Heart left ventricle (tissue), 16 donors: ENCODE results near the gene TMEM184C. TPM values are rescaled to one million over a fixed set of nuclear protein-coding genes. Genes with fewer than 3 reads are reported as not detected.

ENCODE experiments used
- ATAC-seq, 4 donors: fragments of 200-7000 bp; cut with Tn5 transposase; one replicate each; pipeline ENCODE4 v1.9.1; 2020 to 2022; ENCODE audit warnings: moderate library complexity in 4 of 4, mild to moderate bottlenecking in 3 of 4, moderate number of reproducible peaks in 1 of 4
- DNase-seq, 5 donors: peaks; one replicate each; pipeline ENCODE4 v3.0.0-alpha.2; 2020
- H3K27ac ChIP-seq, 12 donors: fragments of 200-600 bp; sonication (generic) in 4 of 12; one replicate each; pipeline versions ENCODE4 v1.5.0 to v1.8.0; 2016 to 2022; ENCODE audit warnings: mild to moderate bottlenecking in 2 of 12
- H3K27me3 ChIP-seq, 9 donors: fragments of 200-600 bp; sonication (generic) in 2 of 9; one replicate each; pipeline versions ENCODE4 v1.5.1 to v1.8.0; 2016 to 2022; ENCODE audit warnings: mild to moderate bottlenecking in 3 of 9
- H3K36me3 ChIP-seq, 9 donors: fragments of 200-600 bp; sonication (generic) in 2 of 9; one replicate each; pipeline versions ENCODE4 v1.5.0 to v1.8.0; 2018 to 2022; ENCODE audit warnings: mild to moderate bottlenecking in 2 of 9
- H3K4me1 ChIP-seq, 12 donors: fragments of 200-600 bp; sonication (generic) in 4 of 12; one replicate each; pipeline versions ENCODE4 v1.5.0 to v1.8.0; 2016 to 2022; ENCODE audit warnings: mild to moderate bottlenecking in 3 of 12
- H3K4me3 ChIP-seq, 12 donors: fragments of 200-600 bp; sonication (generic) in 4 of 12; one replicate each; pipeline versions ENCODE4 v1.5.0 to v1.8.0; 2017 to 2022; ENCODE audit warnings: mild to moderate bottlenecking in 9 of 12, moderate library complexity in 4 of 12
- H3K9me3 ChIP-seq, 12 donors: fragments of 200-600 bp; sonication (generic) in 4 of 12; one replicate each; pipeline versions ENCODE4 v1.5.0 to v1.8.0; 2016 to 2022; ENCODE audit warnings: mild to moderate bottlenecking in 1 of 12
- CTCF ChIP-seq, 12 donors: fragments of 200-600 bp; sonication (generic) in 4 of 12; IDR thresholded peaks; one replicate each; pipeline versions ENCODE4 v1.5.0 to v1.8.0; 2018 to 2022; ENCODE audit warnings: antibody characterized with exemption in 12 of 12, mild to moderate bottlenecking in 5 of 12
- POLR2A ChIP-seq, 2 donors: fragments of 450-650 bp; IDR thresholded peaks; one replicate each; pipeline ENCODE4 v1.6.1; 2017; ENCODE audit warnings: antibody characterized with exemption in 2 of 2, mild to moderate bottlenecking in 2 of 2, moderate library complexity in 2 of 2
- WGBS, 4 donors: extraction: QIAGEN DNeasy Blood & Tissue Kit in 2 of 4; methylation state at CpG; one replicate each; pipeline versions ENCODE4 v1.1.5 to v1.1.7; 2013 to 2018; 5-methylcytosine and 5-hydroxymethylcytosine counted together
- intact Hi-C, 10 donors: fragments of 100-400 bp; cut with DNase I; formaldehyde crosslinking; loops; one replicate each; pipeline versions ENCODE4 v1.11.1 to v1.14.2; 2022
- polyA plus RNA-seq, 2 donors: library from polyadenylated mRNA; stranded (reverse); fragments of 200-250 nt; gene quantifications; one replicate each; pipeline ENCODE4 v1.2.3, GENCODE V29; 2013
- total RNA-seq, 9 donors: library from RNA; depleted of rRNA in 2 of 9; stranded (reverse); fragments of >200 nt in 2 of 9; fragmentation: NEBNext Ultra II Directional in 3 of 9; extraction: Animal tissue kit (Norgen Biotek cat#: 25700) in 3 of 9; gene quantifications; one replicate each; pipeline versions ENCODE4 v1.1.0 to v1.2.4, GENCODE V29; 2016 to 2023
- donor health status: ischemic (EF 13 %, LVEDD 7.1; RV severe dilation, severe dysfunction).
- donor health status: healthy with polysubstance abuse.
- donor health status: DM: no; HTN: yes; CAD: no.
- donor health status: DM: no; HTN: no; CAD: no.
- donor health status: ischemic (EF 25% LVEDD 6.9; RV normal size, moderate dysfunction).
- donor health status: ischemic (EF 25% LVEDD 5.7; RV mildly dilated, moderate dysfunction).
- donor health status: healthy.
- donor health status: DM: yes; HTN: yes; CAD: no.
- donor health status: ischemic (EF 35%, LVEDD 5.7; RV mildly dilated, moderate dysfunction).
- donor health status: nonischemic (EF 11% LVEDD 7.7; RV severe dilation, severe dysfunction).
- donor health status: DM: yes; HTN: yes; CAD: no.
- donor health status: PGD.
- donor health status: ischemic (EF 29% LVEDD 5.4; RV normal size, mild dysfunction).
- donor health status: nonischemic (EF 23%, LVEDD 6.1; RV moderate dilation, normal function).

The TMEM184C gene
- total and polyA plus RNA-seq, 11 donors = 4.2 to 29.4 (median 26.2) TPM

GRCh38 chr4:147581606-147582350, 35.4 kb upstream of the TMEM184C start:
- intact Hi-C loops = loop anchor here in 2 of 10 donors (10.0 kb wide), 2 partner anchors 57 to 247 kb away; no protein-coding TSS in a partner anchor
- TF ChIP-seq CTCF (IDR thresholded peaks at IDR 0.05) (no peak), POLR2A (IDR thresholded peaks at IDR 0.05) (no peak)

GRCh38 chr4:147582386-147583060, 34.7 kb upstream of the TMEM184C start:
- H3K36me3 ChIP-seq = no peaks in the 10 kb centered on the region
- intact Hi-C loops = loop anchor here in 2 of 10 donors (10.0 kb wide), 2 partner anchors 58 to 248 kb away; no protein-coding TSS in a partner anchor
- ATAC-seq = no peak
- no peak overlapping the region for H3K27ac ChIP-seq
- TF ChIP-seq CTCF (IDR thresholded peaks at IDR 0.05) (no peak), POLR2A (IDR thresholded peaks at IDR 0.05) (no peak)
- H3K27me3 ChIP-seq = no peaks in the 10 kb centered on the region
- H3K4me3 ChIP-seq = no peak overlapping the region
- peaks cover 0 to 17% (median 2%) of the 10 kb centered on the region in 12 donors for H3K9me3 ChIP-seq
- no peak for DNase-seq
- H3K4me1 ChIP-seq = no peaks in the 10 kb centered on the region

More at GRCh38 chr4:147581606-147582350, 35.4 kb upstream of the TMEM184C start:
- Histone ChIP-seq H3K27me3 (no peaks in the 10 kb centered on the region), H3K4me1 (no peaks in the 10 kb centered on the region), H3K4me3 (no peak overlapping the region), H3K9me3 (peaks cover 0 to 17% (median 2%) of the 10 kb centered on the region in 12 donors), H3K27ac (no peak overlapping the region), H3K36me3 (no peaks in the 10 kb centered on the region)
- ATAC-seq (no peak), DNase-seq (no peak)
- 74 to 82% (median 77%) methylated on average over 6 of the region's 6 CpGs for WGBS, 4 donors

- no peak for DNase-seq
- Histone ChIP-seq H3K9me3 (peaks cover 0 to 17% (median 2%) of the 10 kb centered on the region in 12 donors), H3K4me3 (no peak overlapping the region), H3K27ac (no peak overlapping the region), H3K27me3 (no peaks in the 10 kb centered on the region), H3K4me1 (no peaks in the 10 kb centered on the region), H3K36me3 (no peaks in the 10 kb centered on the region)
- intact Hi-C loops = loop anchor here in 2 of 10 donors (10.0 kb wide), 2 partner anchors 59 to 249 kb away; no protein-coding TSS in a partner anchor
- 82 to 89% (median 85%) methylated on average over 1 of the region's 1 CpG for WGBS, 4 donors
- no peak for ATAC-seq
- no peak for TF ChIP-seq CTCF (IDR thresholded peaks at IDR 0.05)
- TF ChIP-seq POLR2A (IDR thresholded peaks at IDR 0.05) = no peak
These were observed 33.3 kb upstream of the TMEM184C start for GRCh38 chr4:147583876-147584275.

GRCh38 chr4:147586032-147586431, 31.2 kb upstream of the TMEM184C start:
- Histone ChIP-seq H3K4me3 (no peak overlapping the region), H3K36me3 (no peaks in the 10 kb centered on the region), H3K27me3 (no peaks in the 10 kb centered on the region), H3K9me3 (peaks cover 0 to 17% (median 2%) of the 10 kb centered on the region in 12 donors), H3K4me1 (peaks cover 0 to 12% (median 0%) of the 10 kb centered on the region in 12 donors), H3K27ac (no peak overlapping the region)
- DNase-seq = no peak
- no peak for TF ChIP-seq POLR2A (IDR thresholded peaks at IDR 0.05)
- TF ChIP-seq CTCF (IDR thresholded peaks at IDR 0.05) = no peak
- whole genome bisulfite sequencing, 4 donors = 42 to 50% (median 46%) methylated on average over 3 of the region's 3 CpGs
- intact Hi-C loops = loop anchor here in 6 of 10 donors (5.0 to 10.0 kb wide), 6 partner anchors 61 to 569 kb away; no protein-coding TSS in a partner anchor
- no peak for ATAC-seq
